Lung (tissue), 12 donors: Measurements from ENCODE around the gene KRAS. TPM values are rescaled to one million over a fixed set of nuclear protein-coding genes. Genes with fewer than 3 reads are reported as not detected.
A peak's percentile ranks its signal among the peaks of the same experiment; 100 is the strongest.

Experiments used
- ATAC-seq: fragments of 200-7000 bp; cut with Tn5 transposase; one replicate; pipeline ENCODE4 v1.9.1; 2020; ENCODE audit warnings: moderate number of reproducible peaks; ENCODE audit not compliant: insufficient read depth, low FRiP score
- DNase-seq, 3 donors: peaks; one replicate each; pipeline ENCODE4 v3.0.0-alpha.2; 2013 to 2017
- H3K27ac ChIP-seq, 2 donors: one replicate each; pipeline ENCODE4 v1.5.1; 2013; ENCODE audit warnings: mild to moderate bottlenecking in 2 of 2, moderate library complexity in 2 of 2, control low read depth in 1 of 2, inconsistent platforms in 1 of 2, low read depth in 1 of 2, low read length in 1 of 2
- H3K27me3 ChIP-seq, 3 donors: one replicate each; pipeline ENCODE4 v1.5.1; 2013; ENCODE audit warnings: low read length in 2 of 3; ENCODE audit not compliant: control insufficient read depth in 3 of 3, insufficient read depth in 3 of 3
- H3K36me3 ChIP-seq, 4 donors: one replicate each; pipeline ENCODE4 v1.5.1; 2013; ENCODE audit warnings: low read length in 4 of 4, mild to moderate bottlenecking in 1 of 4, moderate library complexity in 1 of 4; ENCODE audit not compliant: control insufficient read depth in 4 of 4, insufficient read depth in 4 of 4
- H3K4me1 ChIP-seq, 5 donors: one replicate each; pipeline ENCODE4 v1.5.1; 2013; ENCODE audit warnings: low read length in 5 of 5, mild to moderate bottlenecking in 2 of 5, moderate library complexity in 1 of 5; ENCODE audit not compliant: control insufficient read depth in 5 of 5, insufficient read depth in 5 of 5
- H3K4me3 ChIP-seq: one replicate; pipeline ENCODE4 v1.5.1; 2013; ENCODE audit warnings: mild to moderate bottlenecking, control low read depth, moderate library complexity
- H3K9ac ChIP-seq, 2 donors: one replicate each; pipeline ENCODE4 v1.5.1; 2013; ENCODE audit warnings: low read length in 2 of 2, control low read depth in 1 of 2; ENCODE audit not compliant: insufficient read depth in 1 of 2
- H3K9me3 ChIP-seq, 4 donors: one replicate each; pipeline ENCODE4 v1.5.1; 2013; ENCODE audit warnings: low read length in 3 of 4, mild to moderate bottlenecking in 1 of 4, moderate library complexity in 1 of 4; ENCODE audit not compliant: control insufficient read depth in 4 of 4, insufficient read depth in 3 of 4
- CTCF ChIP-seq: IDR thresholded peaks from 2 replicates; pipeline ENCODE4 v1.5.1; 2012; ENCODE audit warnings: mild to moderate bottlenecking; ENCODE audit errors: control extremely low read depth, extremely low read depth
- WGBS, 2 donors: extraction: QIAGEN DNeasy Blood & Tissue Kit; methylation state at CpG; one replicate each; pipeline ENCODE4 v1.1.7; 2013; 5-methylcytosine and 5-hydroxymethylcytosine counted together
- polyA plus RNA-seq, 2 donors: library from polyadenylated mRNA; stranded (reverse); fragments of 200-250 nt; gene quantifications; one replicate each; pipeline ENCODE4 v1.2.1, GENCODE V29; 2013
- total RNA-seq, 2 donors: library from RNA; depleted of rRNA in 1 of 2; stranded (reverse); fragments of >200 nt in 1 of 2; gene quantifications; one replicate each; pipeline ENCODE4 v1.2.1, GENCODE V29; 2014 to 2021
- donor health status: control.
- donor health status: control.
- donor health status: Bipolar disorder and iron deficiency.
- donor health status: healthy.
- donor health status: DM: yes; HTN: yes; CAD: no.

The KRAS gene
- total and polyA plus RNA-seq, 4 donors: 9.8 to 30.4 (median 18.2) TPM

- Histone ChIP-seq H3K27me3 (no peaks in the 10 kb centered on the region), H3K36me3 (no peaks in the 10 kb centered on the region), H3K4me3 (no peak overlapping the region), H3K27ac (no peak overlapping the region), H3K9me3 (no peaks in the 10 kb centered on the region), H3K9ac (no peak overlapping the region), H3K4me1 (peaks cover 0 to 14% (median 0%) of the 10 kb centered on the region in 5 donors)
- ATAC-seq (no peak), DNase-seq (no peak)
- TF ChIP-seq CTCF: no peak
- WGBS, 2 donors: 78 to 91% methylated on average over 4 of the region's 4 CpGs
Measured at GRCh38 chr12:25156061-25156460, 94.7 kb downstream of the KRAS start.

- no peak overlapping the region for H3K4me3 ChIP-seq
- no peaks in the 10 kb centered on the region for H3K9me3 ChIP-seq
- DNase-seq (peak in 2 of 3 donors; percentile 57 to 59), ATAC-seq (no peak)
- 57 to 69% methylated on average over 2 of the region's 2 CpGs for WGBS, 2 donors
- no peak overlapping the region for H3K27ac ChIP-seq
- peaks cover 0 to 14% (median 0%) of the 10 kb centered on the region in 5 donors for H3K4me1 ChIP-seq
- TF ChIP-seq CTCF: no peak
- no peaks in the 10 kb centered on the region for H3K27me3 ChIP-seq
- no peaks in the 10 kb centered on the region for H3K36me3 ChIP-seq
- no peak overlapping the region for H3K9ac ChIP-seq
Measured at GRCh38 chr12:25155022-25155576, 95.6 kb downstream of the KRAS start.

Other genes with a start within 250 kb of the KRAS start
- 10 to 100 TPM in 1 of 2 donors, 1 to 10 TPM in 1; 9.0 to 11.9 TPM for gene DNAI7, start 55.8 kb downstream of the KRAS start, total RNA-seq
- gene DNAI7, start 55.8 kb downstream of the KRAS start, polyA plus RNA-seq: 1 to 10 TPM; 2.0 to 2.5 TPM
- 10 to 100 TPM; 14.9 to 35.8 TPM for gene ETFRF1, start 55.7 kb downstream of the KRAS start, total RNA-seq
- 10 to 100 TPM; 12.2 to 35.7 TPM for gene ETFRF1, start 55.7 kb downstream of the KRAS start, polyA plus RNA-seq